NCI-H2196 treated with DMSO at 0.1 percent for 48 hours (cell line): ENCODE results near the gene CTSW.

Source experiments
- DNase-seq: peaks from one replicate; lab custom pipeline; 2025; ENCODE audit not compliant: unreplicated experiment; lab: John Stamatoyannopoulos, UW

The CTSW gene

DNA sequence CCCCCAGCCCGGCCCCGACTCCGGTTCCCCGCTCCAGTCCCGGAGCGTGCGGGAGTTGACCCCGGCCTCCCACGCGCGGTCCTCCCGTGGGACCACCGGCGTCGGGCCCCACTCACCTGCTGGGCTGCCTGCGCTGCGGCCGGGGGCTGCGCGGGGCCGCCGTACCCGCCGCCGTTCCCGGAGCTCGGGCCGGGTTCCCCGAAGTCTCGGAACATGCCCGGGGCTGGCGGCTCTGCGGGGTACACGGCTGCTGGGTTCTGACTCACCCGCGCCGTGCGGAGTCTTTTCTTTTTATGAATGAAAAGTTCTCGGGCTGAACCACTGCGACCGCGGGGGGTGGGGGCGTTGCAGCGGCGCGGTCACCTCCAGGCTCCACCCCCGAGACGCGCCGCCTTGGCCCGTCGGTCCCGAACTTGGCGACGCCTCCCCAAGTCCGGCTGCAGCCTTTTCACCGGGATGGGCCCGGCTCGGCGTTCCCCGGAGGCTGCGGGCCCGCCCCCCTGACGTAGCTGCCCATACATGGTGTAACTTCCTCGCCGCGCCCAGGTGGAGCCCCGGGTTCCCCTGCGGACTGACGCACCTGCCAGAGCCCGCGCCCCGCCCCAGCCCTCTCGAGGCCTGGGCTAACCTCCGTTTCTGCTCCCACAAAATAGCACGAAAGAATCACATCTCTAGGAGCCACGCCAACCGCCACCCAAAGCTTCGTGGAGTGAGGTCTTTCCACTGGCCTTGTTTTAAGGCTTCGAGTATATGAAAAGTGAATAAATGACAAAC is 20.7 kb downstream of the CTSW start, which contains the start of gene FOSL1:
TSS of gene FOSL1 (minus strand) at position 264 of the 774 bp plus-strand sequence. CDS start at position 215, 49 bp downstream.
- peak; percentile 80 for DNase-seq

DNA sequence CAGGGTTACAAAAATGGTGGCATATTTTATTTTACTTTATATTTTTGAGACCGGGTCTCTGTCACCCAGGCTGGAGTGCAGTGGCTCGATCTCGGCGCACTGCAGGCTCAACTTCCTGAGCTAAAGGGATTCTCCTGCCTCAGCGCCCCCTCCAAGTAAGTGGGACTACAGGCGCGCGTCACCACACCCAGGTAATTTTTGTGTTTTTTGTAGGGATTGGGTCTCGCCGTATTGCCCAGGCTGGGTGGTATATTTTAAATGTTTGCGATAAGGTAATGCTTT is 21.2 kb downstream of the CTSW start:
- no peak for DNase-seq

DNA sequence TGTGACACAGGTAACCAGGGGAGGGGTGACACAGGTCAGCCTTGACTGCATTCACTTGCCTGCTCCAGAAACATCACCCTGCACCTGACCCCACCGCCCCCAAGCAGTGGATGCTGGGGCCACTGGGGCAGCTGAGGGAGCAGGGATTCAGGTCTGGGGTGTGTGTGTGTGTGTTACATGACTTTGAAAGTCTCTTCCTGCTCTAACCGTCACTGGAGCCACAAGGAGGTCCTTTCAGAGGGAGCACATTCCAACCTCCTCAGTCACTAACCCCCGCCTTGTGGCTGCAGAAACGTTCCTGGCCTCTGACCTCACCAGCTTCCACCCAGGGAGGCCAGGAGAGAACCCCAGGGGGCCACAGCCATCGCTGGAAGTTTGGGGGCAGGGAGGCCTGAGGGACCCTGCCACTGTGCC is 23.4 kb downstream of the CTSW start:
- no peak for DNase-seq

DNA sequence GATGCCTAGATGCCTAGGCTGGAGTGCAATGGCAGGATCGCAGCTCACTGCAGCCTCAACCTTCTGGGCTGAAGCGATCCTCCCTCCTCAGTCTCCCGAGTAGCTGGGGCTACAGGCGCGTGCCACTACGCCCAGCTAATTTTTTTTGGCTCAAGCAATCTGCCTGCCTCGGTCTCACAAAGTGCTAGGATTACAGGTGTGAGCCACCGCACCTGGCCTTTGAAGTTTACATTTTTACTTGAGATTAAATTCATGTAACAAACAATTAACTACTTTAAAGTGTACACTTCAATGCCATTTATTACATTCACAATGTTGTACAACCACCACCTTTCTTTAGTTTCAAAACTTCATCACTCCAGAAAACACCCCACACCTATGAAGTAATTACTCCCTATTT is 24.1 kb downstream of the CTSW start:
- DNase-seq = no peak

DNA sequence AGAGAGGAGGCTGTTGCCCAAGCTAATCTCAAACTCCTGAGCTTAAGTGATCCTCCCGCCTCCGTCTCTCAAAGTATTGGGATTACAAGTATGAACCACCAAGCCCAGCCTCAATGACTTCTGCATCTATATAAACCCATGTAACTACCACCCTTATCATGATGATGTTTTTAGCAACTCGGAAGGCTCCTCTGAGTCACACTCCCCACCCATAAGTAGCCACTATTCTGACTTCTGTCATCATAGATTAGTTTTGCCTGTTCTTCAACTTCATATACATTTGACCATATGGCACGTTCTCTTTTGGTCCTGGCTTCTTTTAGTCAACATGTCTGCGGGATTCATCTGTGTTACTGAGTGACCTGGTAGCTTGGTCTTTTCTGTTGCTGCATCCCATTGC is 27.0 kb downstream of the CTSW start:
- no peak for DNase-seq

DNA sequence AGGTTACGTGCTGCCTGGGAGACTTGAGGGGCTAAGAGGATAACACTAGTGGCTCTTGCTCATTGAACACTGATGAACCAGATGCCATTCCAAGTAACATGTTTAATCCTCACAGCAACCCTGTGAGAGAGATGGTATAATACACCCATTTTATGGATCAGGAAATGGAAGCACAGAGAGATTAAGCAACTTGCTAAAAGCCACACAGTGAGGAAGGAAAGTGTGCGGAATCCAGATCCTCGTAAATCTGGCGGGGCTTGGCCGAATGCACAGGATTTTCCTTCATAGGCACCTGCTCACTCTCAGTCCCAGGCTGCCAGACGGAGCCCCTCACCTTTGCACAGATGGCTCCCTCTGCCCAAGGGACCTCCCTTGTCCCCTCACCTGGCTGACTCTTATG is 28.2 kb downstream of the CTSW start:
- no peak for DNase-seq

DNA sequence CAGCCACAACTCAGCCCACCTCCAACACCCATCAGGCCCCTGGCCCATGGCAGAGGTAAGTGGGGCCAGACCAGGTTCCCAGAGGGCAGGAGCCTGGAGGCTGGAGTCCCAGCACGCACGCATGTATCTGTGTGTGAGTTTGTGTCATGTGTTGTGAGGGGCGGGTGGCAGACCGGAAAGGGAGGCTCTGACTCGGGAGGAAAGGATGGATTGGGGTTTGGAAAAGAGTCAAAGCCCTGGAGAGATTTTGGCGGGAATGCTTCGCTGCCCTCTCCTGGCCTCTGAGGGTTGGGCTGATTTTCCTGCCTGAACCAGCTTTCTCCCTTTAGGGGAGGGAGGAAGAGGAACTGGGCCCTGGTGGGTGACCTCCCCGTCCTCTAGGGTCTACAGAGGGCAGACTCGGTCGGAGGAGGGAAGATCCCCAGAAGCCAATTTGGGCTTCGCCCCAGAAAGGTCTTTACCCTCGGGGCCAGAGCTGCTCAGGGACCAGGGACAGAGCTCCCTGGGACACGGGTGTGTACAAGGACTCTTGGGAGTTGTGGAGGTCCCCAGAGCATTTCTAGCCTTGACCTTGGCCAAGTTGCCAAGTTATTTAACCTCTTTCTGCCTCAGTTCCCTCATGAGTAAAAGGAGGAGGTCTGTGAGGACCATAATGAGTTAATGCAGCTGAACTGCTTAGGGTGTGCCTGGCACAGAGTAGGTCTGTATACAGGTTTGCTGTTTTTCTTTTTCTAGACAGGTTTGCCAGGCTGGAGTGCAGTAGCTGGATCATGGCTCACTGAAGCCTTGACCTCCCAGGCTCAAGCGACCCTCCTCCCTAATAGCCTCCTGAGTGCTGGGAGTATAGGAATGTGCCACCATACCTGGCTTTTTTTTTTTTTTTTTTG is 32.3 kb downstream of the CTSW start:
- peak; percentile 48 for DNase-seq

DNA sequence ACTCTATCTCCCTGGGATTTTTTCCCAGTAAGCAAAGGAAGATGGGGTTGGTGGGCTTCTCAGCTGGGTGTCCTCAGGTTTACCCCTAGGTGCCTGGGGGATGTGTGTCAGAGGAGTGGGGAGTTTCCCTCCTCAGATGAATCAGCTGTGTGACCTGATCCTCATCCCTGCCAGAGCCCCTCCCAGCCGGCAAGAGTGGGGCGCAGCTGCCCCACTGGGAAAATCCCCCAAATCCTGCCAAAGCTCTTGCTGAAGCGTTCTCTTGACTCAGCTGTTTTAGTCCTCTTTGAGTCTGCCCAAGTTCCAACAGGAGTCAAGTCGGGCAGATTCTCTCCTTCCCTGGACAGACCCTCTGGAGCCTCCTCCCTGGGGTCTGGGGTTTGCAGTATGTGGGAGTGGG is 33.2 kb downstream of the CTSW start:
- no peak for DNase-seq

DNA sequence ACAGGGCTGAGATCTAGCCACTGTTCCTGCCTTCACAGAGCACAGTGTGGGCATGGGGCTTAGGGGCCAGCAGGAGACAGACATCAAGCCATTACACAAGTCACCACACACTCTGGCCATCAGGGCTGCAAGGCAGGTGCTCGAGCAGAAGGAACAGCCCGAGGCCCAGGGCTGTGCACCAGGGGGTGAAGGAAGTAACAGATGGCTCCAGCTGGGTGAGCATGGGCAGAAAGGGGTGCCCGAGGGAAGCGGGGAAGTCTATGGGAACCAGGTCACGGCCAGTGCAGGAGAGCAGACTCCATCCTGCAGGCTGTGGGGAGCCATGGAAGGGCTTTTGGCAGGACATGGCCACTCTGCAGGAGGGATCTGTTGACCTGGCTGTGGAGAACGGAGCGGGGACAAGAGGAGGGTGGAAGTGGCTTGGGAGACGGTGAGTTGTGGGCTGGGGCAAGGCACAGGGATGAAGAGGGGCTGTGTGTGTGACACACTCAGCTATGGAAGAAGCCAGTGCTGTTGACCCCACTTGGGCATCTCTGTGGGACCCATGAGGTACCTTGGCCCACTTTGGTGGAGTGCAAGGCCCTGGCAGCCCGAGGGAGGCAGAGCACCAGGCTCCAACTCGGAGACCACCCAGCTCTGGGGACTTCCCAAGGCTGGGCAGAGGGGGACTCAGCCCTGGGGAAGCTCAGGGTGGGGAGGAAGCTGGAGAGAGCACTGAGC is 35.6 kb downstream of the CTSW start:
- no peak for DNase-seq

DNA sequence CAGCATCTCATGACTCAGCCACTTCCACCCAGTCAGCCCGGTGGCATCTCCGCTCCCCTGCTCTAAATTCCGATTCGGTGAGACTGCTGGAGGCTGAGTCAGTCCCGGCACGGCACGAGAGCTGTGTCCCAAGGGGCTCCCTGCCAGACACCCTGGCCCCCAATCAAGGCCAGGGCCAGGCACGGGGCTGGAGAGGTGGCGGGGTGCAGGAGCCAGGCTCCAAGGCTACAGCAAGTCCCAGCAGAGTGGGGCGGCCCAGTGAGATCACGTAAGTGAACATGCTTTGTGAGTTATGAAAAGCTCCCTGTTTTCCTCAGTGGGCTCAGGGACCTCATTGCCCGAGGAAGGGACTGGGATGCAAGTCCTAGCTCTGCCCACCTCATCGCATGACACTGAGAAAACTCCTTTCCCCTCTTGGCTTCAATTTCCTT is 36.2 kb downstream of the CTSW start:
- DNase-seq = no peak

DNA sequence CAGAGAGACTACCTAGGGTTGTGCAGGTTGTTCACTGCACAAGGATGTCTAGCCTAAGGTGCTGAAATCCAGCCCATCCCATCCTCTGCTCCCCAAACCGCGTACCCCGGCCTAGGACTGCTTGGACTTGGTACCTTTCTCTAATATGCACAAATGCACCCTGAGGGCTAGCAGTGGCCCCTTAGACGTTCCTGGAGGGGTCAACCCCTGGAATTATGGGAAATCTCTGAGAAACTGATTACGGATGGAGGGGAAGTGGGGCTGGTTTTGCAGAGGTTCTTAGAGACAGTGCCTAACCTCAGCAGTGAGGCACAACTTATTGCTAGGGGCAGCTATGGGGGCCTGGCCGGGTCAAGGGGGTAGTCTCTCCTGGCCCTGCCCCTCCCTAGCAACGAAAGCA is 36.8 kb downstream of the CTSW start:
- no peak for DNase-seq

DNA sequence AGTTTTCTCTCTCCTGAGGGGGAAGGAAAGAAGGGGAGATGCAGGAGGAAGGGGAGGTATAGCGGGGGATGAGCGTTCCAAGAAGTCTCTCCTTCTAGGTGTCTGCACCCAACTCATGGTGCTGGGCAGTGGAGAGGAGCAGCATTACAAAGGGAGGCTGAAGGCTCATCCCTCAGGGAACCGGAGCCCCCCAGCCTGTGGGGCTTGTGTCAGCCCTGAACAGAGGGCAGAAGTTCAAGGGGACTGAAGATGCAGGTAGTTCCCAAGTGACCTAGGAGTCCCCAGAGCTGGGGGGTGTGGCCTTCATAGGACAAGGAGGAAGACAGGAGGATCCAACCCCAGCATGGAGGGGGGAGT is 37.4 kb downstream of the CTSW start:
- no peak for DNase-seq

DNA sequence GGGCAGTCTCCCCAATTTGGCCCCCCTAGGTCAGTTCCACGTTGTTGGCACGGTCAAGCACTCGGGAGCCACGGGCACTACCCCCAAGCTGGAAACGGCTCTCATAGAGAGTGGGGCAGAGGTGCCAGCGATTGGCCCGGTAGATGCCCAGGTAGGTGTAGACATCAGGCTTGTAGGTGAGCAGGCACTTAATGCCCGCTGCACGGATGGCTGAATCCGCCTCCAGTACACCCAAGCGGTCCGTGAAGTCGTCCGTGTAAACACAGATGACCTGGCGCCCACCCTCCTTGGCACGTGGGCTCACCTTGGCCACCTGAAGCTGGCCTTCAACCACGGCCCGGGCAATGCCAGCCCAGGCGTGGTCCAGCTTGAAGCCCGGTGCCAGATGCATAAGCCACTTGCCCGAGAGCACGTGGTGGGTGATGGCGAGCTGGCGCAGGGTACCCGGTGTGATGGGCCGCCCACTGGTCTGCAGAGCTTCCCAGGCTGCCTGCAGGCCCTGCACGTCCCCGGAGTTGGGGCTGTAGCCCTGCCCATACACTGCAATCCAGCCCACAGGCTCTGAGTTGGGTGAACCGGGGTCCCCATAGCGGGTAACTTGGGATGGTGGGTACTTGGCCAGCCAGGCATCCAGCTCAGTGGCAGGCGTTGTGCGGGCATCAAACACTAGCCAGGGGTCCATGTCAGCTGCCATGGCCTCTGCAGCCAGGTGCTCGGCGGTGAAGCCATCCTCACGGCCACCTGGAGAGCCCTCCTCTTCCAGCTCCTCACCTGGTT is 38.0 kb downstream of the CTSW start:
- DNase-seq = no peak

DNA sequence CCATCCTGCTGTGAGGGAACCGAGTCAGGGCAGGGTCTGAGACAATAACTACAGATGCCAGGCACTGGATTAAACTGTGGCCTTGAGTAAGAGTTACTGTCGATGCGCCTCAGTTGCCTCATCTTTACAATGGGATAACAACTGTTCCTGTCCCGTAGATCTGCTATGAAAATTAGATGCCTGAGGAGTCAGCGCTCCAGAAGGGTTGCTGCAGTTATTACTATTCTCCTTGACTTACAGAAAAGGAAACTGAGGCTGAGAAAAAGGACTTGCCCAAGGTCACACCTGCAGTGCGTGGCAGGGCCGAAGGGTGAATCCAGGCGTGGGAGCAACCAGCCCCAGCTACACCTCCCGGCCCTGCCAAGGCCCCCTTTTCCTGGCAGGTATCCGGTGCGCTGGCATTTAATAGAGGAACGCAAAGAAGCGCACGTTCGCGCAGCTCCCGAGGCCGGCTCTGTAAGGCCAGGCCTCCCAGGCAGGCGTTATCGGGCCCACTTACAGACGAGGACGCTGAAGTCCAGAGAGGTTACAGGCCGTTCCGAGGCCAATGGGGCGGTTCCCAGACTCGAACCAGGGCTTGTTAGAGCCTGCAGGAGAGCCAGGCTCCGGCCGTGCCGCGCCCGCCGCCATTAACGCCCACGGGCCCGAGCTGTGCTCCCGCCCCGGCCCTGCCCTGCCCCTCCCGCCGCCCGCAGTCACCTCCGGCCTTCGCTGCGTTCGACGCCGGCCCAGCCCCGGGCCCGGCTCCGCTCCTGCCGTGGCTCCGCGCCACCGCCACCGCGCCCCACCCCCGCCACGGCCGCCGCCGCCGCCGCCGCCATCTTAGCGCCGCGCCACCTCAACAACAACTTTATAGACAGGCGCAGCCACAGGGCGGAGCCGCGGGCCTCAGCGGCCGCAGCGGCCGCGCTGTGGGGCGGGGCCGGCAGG is 38.8 kb downstream of the CTSW start, which contains the start of gene C11orf68:
TSS of gene C11orf68 (minus strand) at position 852 of the 930 bp plus-strand sequence. CDS start at position 821, 31 bp downstream.
- DNase-seq = no peak

DNA sequence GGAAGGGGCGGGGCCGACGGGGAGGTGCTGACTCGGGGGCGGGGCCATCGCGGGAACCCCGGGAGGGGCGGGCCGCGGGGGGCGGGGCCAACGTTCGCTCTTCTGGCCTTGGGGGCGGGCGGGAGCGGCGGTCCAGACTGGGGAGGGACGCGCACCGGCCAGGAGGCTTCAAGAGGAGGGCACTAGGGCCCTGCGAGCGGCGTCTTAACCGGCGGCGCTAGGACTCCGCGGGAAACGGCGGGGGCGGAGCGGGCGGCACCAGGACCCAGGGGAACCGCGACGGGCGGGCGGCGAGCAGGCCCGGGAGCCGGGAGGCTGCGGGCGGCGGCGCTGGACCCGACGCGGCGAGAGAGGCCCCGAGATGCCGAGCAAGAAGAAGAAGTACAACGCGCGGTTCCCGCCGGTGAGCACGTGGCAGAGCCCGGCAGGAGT is 39.5 kb downstream of the CTSW start, which contains the start of gene DRAP1:
TSS of gene DRAP1 (plus strand) at position 286 of the 432 bp plus-strand sequence. CDS start at position 362, 76 bp downstream.
- peak; percentile 99 for DNase-seq

DNA sequence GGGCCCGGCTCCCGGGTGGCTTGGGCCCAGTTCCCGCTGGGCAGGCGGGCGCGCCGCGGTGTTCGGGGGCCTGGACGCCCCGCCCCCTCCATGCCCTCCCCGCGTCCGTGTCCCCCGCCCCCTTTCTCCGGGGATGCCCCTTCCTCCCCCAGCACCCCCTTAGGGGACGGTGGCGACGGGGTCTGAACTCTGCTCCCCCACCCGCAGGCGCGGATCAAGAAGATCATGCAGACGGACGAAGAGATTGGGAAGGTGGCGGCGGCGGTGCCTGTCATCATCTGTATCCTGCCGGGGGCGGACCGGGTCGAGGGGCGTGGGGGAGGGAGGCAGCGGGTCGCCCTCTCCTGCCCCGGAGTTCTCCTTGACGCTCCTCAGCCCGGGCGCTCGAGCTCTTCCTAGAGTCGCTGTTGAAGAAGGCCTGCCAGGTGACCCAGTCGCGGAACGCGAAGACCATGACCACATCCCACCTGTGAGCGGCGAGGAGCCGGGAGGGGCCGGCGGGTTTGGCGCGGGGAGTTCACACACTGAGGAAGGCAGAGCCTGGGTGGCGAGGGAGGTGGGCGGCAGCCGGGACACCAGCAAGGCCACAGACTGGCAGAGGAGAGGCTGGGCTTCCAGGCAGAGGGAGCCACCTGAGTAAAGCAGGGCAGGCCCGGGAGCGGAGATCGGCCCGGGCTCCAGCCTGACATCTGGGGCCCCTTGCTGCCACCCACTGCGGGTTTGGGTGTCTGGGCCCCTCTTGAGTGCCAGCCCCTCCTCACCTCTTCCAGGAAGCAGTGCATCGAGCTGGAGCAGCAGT is 40.1 kb downstream of the CTSW start:
- DNase-seq = no peak

DNA sequence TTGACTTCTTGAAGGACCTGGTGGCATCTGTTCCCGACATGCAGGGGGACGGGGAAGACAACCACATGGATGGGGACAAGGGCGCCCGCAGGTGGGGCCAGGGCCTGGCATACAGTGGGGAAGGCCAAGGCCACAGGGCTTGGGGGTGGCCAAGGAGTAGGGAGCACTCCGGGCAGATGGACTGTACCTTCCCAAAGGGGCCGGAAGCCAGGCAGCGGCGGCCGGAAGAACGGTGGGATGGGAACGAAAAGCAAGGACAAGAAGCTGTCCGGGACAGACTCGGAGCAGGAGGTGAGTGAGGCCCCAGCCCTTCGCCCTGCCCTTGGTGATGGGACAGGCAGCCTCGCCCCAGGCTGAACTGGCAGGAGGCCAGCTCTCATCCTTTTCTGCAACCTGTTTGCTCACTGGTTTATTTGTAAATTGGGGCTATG is 40.8 kb downstream of the CTSW start:
- no peak for DNase-seq

DNA sequence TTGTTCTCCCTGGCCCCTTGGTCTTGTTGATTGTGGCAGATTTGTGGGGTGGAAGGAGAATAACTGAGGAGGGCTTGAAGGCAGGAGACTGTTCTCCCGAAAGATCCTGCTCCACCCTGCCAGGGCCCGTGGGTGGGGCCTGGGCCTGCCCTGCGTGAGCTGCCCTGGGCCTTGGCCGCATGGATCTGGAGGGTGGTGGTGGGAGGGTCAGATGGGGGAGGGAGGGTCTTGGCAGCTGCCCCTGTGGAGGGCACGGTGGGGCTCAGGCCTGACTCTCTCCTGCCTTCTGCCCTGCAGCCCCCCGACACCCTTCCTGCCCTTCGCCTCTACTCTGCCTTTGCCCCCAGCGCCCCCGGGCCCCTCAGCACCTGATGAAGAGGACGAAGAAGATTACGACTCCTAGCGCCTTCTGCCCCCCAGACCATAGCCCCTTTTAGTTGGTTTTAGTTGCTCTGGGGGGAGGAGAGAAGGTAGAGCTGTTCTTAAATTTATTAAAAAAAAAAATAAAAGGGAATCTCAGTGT is 41.5 kb downstream of the CTSW start:
- DNase-seq = no peak
